OCI-LY7 (cell line): ENCODE data around the gene RFPL1. TPM values are rescaled to one million over a fixed set of nuclear protein-coding genes. Genes with fewer than 3 reads are reported as not detected.

Experiments
- BruUV-seq: library from RNA; stranded (reverse); fragments of 400-500 nt; replicated peaks from 2 replicates; lab custom pipeline; 2021; lab: Mats Ljungman, UMichigan
- CTCF ChIA-PET: fragments of 300-600 bp; sonication (Branson Sonifier 250); formaldehyde crosslinking; loops from one replicate; lab custom pipeline; 2022; ENCODE audit warnings: antibody characterized with exemption; ENCODE audit not compliant: unreplicated experiment; lab: Charles Lee
- POLR2A ChIA-PET: fragments of 300-600 bp; sonication (Branson Sonifier 250); formaldehyde crosslinking; loops from one replicate; lab custom pipeline; 2022; ENCODE audit warnings: antibody characterized with exemption; lab: Charles Lee
- DNase-seq: peaks from one replicate; pipeline ENCODE4 v3.0.0-alpha.2; 2015; ENCODE audit warnings: low spot score
- H2AFZ ChIP-seq: fragments of 200-600 bp; sonication (generic), shearing (Covaris generic); 2 replicates; pipeline ENCODE4 v1.6.1; 2014; ENCODE audit warnings: mild to moderate bottlenecking, antibody characterized with exemption, low read length, moderate library complexity
- H3K27ac ChIP-seq: fragments of 200-600 bp; sonication (generic); 2 replicates; pipeline ENCODE4 v1.5.1; 2014; ENCODE audit warnings: mixed run types, low read depth, mild to moderate bottlenecking, moderate library complexity, low read length, inconsistent platforms; ENCODE audit not compliant: poor library complexity, severe bottlenecking
- H3K36me3 ChIP-seq: fragments of 200-600 bp; sonication (generic); 2 replicates; pipeline ENCODE4 v1.6.1; 2014; ENCODE audit warnings: mild to moderate bottlenecking, antibody characterized with exemption, low read length, moderate library complexity, mixed read lengths; ENCODE audit not compliant: insufficient read depth
- H3K4me1 ChIP-seq: fragments of 200-600 bp; sonication (generic); 2 replicates; pipeline ENCODE4 v1.5.1; 2014; ENCODE audit warnings: mild to moderate bottlenecking, low read length; ENCODE audit not compliant: insufficient read depth, poor library complexity, severe bottlenecking
- H3K4me2 ChIP-seq: fragments of 200-600 bp; sonication (generic); 2 replicates; pipeline ENCODE4 v1.6.1; 2014; ENCODE audit warnings: mild to moderate bottlenecking, low read length
- H3K4me3 ChIP-seq: fragments of 200-600 bp; sonication (generic); 2 replicates; pipeline ENCODE4 v1.5.1; 2014; ENCODE audit warnings: mild to moderate bottlenecking, low read depth, low read length; ENCODE audit not compliant: poor library complexity, severe bottlenecking
- H3K79me2 ChIP-seq: fragments of 200-600 bp; sonication (generic); 2 replicates; pipeline ENCODE4 v1.6.1; 2016; ENCODE audit warnings: low read depth, mild to moderate bottlenecking, low read length, moderate library complexity, mixed read lengths; ENCODE audit not compliant: insufficient read depth
- H3K9me2 ChIP-seq: fragments of 200-600 bp; sonication (generic); 2 replicates; pipeline ENCODE4 v1.6.1; 2016; ENCODE audit warnings: mild to moderate bottlenecking, low read length, mixed read lengths; ENCODE audit not compliant: insufficient read depth
- H3K9me3 ChIP-seq: fragments of 200-600 bp; sonication (generic); 2 replicates; pipeline ENCODE4 v1.6.1; 2014; ENCODE audit warnings: mild to moderate bottlenecking, mixed run types, low read length, mixed read lengths
- H4K20me1 ChIP-seq: fragments of 200-600 bp; sonication (generic); 2 replicates; pipeline ENCODE4 v1.6.1; 2014; ENCODE audit warnings: mild to moderate bottlenecking, antibody characterized with exemption, low read length, moderate library complexity, mixed read lengths; ENCODE audit not compliant: insufficient read depth
- EZH2phosphoT487 ChIP-seq: fragments of 200-600 bp; sonication (generic); IDR thresholded peaks from 2 replicates; pipeline ENCODE4 v1.6.1; 2018; ENCODE audit warnings: low read depth, borderline replicate concordance, mild to moderate bottlenecking, mixed run types, antibody characterized with exemption, low read length, moderate library complexity, mixed read lengths
- intact Hi-C: fragments of 100-400 bp; cut with micrococcal nuclease; formaldehyde crosslinking; loops from one replicate; pipeline ENCODE4 v1.10.0; 2022; ENCODE audit not compliant: unreplicated experiment
- total RNA-seq, 2 experiments: library from RNA; depleted of rRNA in 1 of 2; stranded (reverse); fragments of >200 nt in 1 of 2; shearing (Covaris generic) in 1 of 2; gene quantifications; 2 replicates each; pipeline ENCODE4 v1.2.3, GENCODE V29; 2014 to 2022
- TF ChIP-seq, protein P1 (sequence below): fragments of 200-600 bp; sonication (generic); conservative IDR thresholded peaks from 2 replicates; pipeline ENCODE4 v1.5.1; 2014; ENCODE audit warnings: mild to moderate bottlenecking, antibody characterized with exemption, low read length, moderate library complexity, mixed read lengths

RFPL1 gene
- total RNA-seq, 2 experiments from 2014 or later: not detected

GRCh38 chr22:29473001-29473400 is 34.6 kb downstream of the RFPL1 start:
- no peaks in the 10 kb centered on the region for H4K20me1 ChIP-seq
- no peak overlapping the region for H2AFZ ChIP-seq
- H3K9me3 ChIP-seq: no peaks in the 10 kb centered on the region
- DNase-seq: no peak
- no peaks in the 10 kb centered on the region for H3K79me2 ChIP-seq
- no peak overlapping the region for H3K27ac ChIP-seq
- no TSS peak for BruUV-seq
- no peaks in the 10 kb centered on the region for H3K36me3 ChIP-seq
- no peak overlapping the region for H3K4me2 ChIP-seq
- no peak overlapping the region for H3K4me3 ChIP-seq
- intact Hi-C loops: loop anchor here (5.0 kb wide), 1 partner anchor 76 kb away; no protein-coding TSS in a partner anchor
- no peaks in the 10 kb centered on the region for H3K9me2 ChIP-seq
- TF ChIP-seq, protein P1, sequence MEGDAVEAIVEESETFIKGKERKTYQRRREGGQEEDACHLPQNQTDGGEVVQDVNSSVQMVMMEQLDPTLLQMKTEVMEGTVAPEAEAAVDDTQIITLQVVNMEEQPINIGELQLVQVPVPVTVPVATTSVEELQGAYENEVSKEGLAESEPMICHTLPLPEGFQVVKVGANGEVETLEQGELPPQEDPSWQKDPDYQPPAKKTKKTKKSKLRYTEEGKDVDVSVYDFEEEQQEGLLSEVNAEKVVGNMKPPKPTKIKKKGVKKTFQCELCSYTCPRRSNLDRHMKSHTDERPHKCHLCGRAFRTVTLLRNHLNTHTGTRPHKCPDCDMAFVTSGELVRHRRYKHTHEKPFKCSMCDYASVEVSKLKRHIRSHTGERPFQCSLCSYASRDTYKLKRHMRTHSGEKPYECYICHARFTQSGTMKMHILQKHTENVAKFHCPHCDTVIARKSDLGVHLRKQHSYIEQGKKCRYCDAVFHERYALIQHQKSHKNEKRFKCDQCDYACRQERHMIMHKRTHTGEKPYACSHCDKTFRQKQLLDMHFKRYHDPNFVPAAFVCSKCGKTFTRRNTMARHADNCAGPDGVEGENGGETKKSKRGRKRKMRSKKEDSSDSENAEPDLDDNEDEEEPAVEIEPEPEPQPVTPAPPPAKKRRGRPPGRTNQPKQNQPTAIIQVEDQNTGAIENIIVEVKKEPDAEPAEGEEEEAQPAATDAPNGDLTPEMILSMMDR: no peak
- no peak for TF ChIP-seq EZH2phosphoT487
- peaks cover 21% of the 10 kb centered on the region for H3K4me1 ChIP-seq
- POLR2A ChIA-PET: interaction anchor here (0.7 kb wide), 2 partner anchors 759 to 1221 kb away, joined by 3 read pairs; no protein-coding TSS in a partner anchor
- CTCF ChIA-PET: no interaction called here

DNA sequence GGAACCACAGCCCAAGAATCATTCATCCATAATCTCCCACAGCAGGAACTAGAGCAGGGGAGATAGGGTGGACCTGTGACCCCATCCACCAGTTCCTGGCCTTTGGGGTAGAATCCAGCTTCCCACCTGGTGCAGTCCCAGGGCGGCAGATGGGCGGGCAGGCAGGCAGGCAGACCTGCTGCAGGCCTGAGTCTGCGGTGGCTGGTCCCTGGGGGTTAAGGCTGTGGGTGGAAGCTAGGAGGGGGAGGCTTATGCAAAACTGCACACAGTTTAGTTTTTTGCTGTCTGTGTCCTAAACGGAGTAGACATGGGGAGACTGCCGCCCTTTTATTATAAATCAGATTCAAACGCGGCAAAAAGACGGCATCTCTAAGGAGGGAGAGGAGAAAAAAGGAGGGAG is 37.2 kb downstream of the RFPL1 start:
- intact Hi-C loops: no loop called here
- peak; percentile 78 for DNase-seq
- Histone ChIP-seq H4K20me1 (no peaks in the 10 kb centered on the region), H3K79me2 (no peaks in the 10 kb centered on the region), H3K4me2 (peak overlapping the region; percentile 62), H3K4me1 (peaks cover 16% of the 10 kb centered on the region), H3K9me3 (no peaks in the 10 kb centered on the region), H3K4me3 (peak overlapping the region; percentile 7), H3K36me3 (no peaks in the 10 kb centered on the region), H3K9me2 (no peaks in the 10 kb centered on the region), H3K27ac (no peak overlapping the region), H2AFZ (no peak overlapping the region)
- no TSS peak for BruUV-seq
- POLR2A ChIA-PET: no interaction called here
- TF ChIP-seq, protein P1: no peak
- no peak for TF ChIP-seq EZH2phosphoT487
- CTCF ChIA-PET: no interaction called here

DNA sequence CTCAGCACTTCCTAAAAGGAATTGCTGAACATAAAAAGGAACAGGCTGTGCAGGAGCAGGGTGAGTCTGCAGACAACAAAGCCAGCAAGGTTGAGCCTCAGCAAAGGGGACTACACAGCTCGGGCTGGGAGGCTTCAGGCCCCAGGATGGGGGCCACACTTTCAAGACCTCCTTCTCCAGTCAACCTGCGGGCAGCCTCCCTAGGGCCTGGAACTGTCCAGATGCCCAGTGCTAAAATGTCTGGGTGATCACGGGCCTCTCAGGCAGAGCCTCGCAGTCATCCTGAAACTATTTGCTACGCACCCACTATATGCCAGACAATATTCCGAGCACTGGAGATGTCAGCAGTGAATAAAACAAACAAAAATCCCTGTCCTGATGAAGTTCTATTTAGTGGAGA is 37.7 kb downstream of the RFPL1 start:
- Histone ChIP-seq H2AFZ (no peak overlapping the region), H3K36me3 (no peaks in the 10 kb centered on the region), H4K20me1 (no peaks in the 10 kb centered on the region), H3K27ac (no peak overlapping the region), H3K4me1 (peaks cover 16% of the 10 kb centered on the region), H3K9me2 (no peaks in the 10 kb centered on the region), H3K9me3 (no peaks in the 10 kb centered on the region), H3K79me2 (no peaks in the 10 kb centered on the region), H3K4me2 (peak overlapping the region; percentile 62), H3K4me3 (no peak overlapping the region)
- ChIA-PET POLR2A (no interaction called here), CTCF (no interaction called here)
- intact Hi-C loops: no loop called here
- TF ChIP-seq, protein P1: no peak
- no peak for TF ChIP-seq EZH2phosphoT487
- no peak for DNase-seq
- no TSS peak for BruUV-seq
